ENCODE data around the gene ASTN1. TPM values are rescaled to one million over a fixed set of nuclear protein-coding genes. Genes with fewer than 3 reads are reported as not detected.

Gene ASTN1
- total RNA-seq, 1 experiment from 2014 or later: 0.42 TPM

- Histone ChIP-seq H3K36me3 (ENCODE audit: control insufficient read depth in 1 of 2, insufficient read depth in 2 of 2, low read length in 2 of 2) (no peaks in the 10 kb centered on the region), H3K27ac (ENCODE audit: low read depth, low read length) (no peak overlapping the region), H4K20me1 (ENCODE audit: insufficient read depth) (no peaks in the 10 kb centered on the region), H2AFZ (ENCODE audit: low read depth, low read length, poor library complexity, severe bottlenecking) (no peak overlapping the region), H3K9me3 (ENCODE audit: control insufficient read depth in 1 of 2, insufficient read depth in 1 of 2, low read depth in 1 of 2, low read length in 2 of 2) (no peaks in the 10 kb centered on the region), H3K4me1 (ENCODE audit: control insufficient read depth in 1 of 2, insufficient read depth in 2 of 2, low read length in 2 of 2) (no peaks in the 10 kb centered on the region), H3K79me2 (ENCODE audit: insufficient read depth, low read length) (no peaks in the 10 kb centered on the region), H3K9ac (ENCODE audit: low read length) (no peak overlapping the region), H3K4me3 (replicated peaks in 1 of 2; ENCODE audit: low read depth in 1 of 2, low read length in 2 of 2) (no peak overlapping the region), H3K27me3 (ENCODE audit: insufficient read depth, low read length) (peaks cover 4% of the 10 kb centered on the region; the same call in 1 of the 2 replicates), H3K4me2 (ENCODE audit: low read length) (no peak overlapping the region), H3K9me2 (ENCODE audit: insufficient read depth) (no peaks in the 10 kb centered on the region)
- BruUV-seq (replicated peaks): no TSS peak
- DNase-seq (ENCODE audit: low read depth, low spot score): no peak
- POLR2A ChIA-PET: no interaction called here
- no peak for TF ChIP-seq CBX3 (IDR thresholded peaks at IDR 0.05; ENCODE audit: low read depth)
- no peak for TF ChIP-seq MAX (IDR thresholded peaks at IDR 0.05)
- TF ChIP-seq ELF1 (IDR thresholded peaks at IDR 0.05; ENCODE audit: borderline replicate concordance, low read depth): no peak
- CTCF ChIA-PET: interaction anchor here (0.7 kb wide), 1 partner anchor 10 kb away, joined by 3 read pairs; no protein-coding TSS in a partner anchor
- RAD21 ChIA-PET (ENCODE audit: low non-redundant PET in 1 of 2, low total read pairs in 2 of 2, uncharacterized antibody in 2 of 2, unreplicated experiment in 2 of 2): no interaction called here
- no peak for ATAC-seq
- intact Hi-C loops (cut with micrococcal nuclease): loop anchor here (5.0 kb wide), 1 partner anchor 221 kb away; no protein-coding TSS in a partner anchor
Observed at GRCh38 chr1:176998183-176998795, 166.2 kb downstream of the ASTN1 start.

- no peaks in the 10 kb centered on the region for H3K79me2 ChIP-seq (ENCODE audit: insufficient read depth, low read length)
- DNase-seq (ENCODE audit: low read depth, low spot score) (no peak), ATAC-seq (no peak)
- no peak overlapping the region for H3K4me2 ChIP-seq (ENCODE audit: low read length)
- intact Hi-C loops (cut with micrococcal nuclease): loop anchor here (5.0 kb wide), 1 partner anchor 219 kb away; no protein-coding TSS in a partner anchor
- H3K36me3 ChIP-seq (ENCODE audit: control insufficient read depth in 1 of 2, insufficient read depth in 2 of 2, low read length in 2 of 2): no peaks in the 10 kb centered on the region
- no peaks in the 10 kb centered on the region for H4K20me1 ChIP-seq (ENCODE audit: insufficient read depth)
- BruUV-seq (replicated peaks): no TSS peak
- H3K27ac ChIP-seq (ENCODE audit: low read depth, low read length): no peak overlapping the region
- no peaks in the 10 kb centered on the region for H3K9me3 ChIP-seq (ENCODE audit: control insufficient read depth in 1 of 2, insufficient read depth in 1 of 2, low read depth in 1 of 2, low read length in 2 of 2)
- no peaks in the 10 kb centered on the region for H3K4me1 ChIP-seq (ENCODE audit: control insufficient read depth in 1 of 2, insufficient read depth in 2 of 2, low read length in 2 of 2)
- POLR2A ChIA-PET: no interaction called here
- no peak overlapping the region for H3K9ac ChIP-seq (ENCODE audit: low read length)
- H3K4me3 ChIP-seq (replicated peaks in 1 of 2; ENCODE audit: low read depth in 1 of 2, low read length in 2 of 2): no peak overlapping the region
- CTCF ChIA-PET: no interaction called here
- H3K9me2 ChIP-seq (ENCODE audit: insufficient read depth): no peaks in the 10 kb centered on the region
- no peak overlapping the region for H2AFZ ChIP-seq (ENCODE audit: low read depth, low read length, poor library complexity, severe bottlenecking)
- H3K27me3 ChIP-seq (ENCODE audit: insufficient read depth, low read length): peaks cover 4% of the 10 kb centered on the region; the same call in 1 of the 2 replicates
- RAD21 ChIA-PET (ENCODE audit: low non-redundant PET in 1 of 2, low total read pairs in 2 of 2, uncharacterized antibody in 2 of 2, unreplicated experiment in 2 of 2): no interaction called here
- TF ChIP-seq ZBTB33 (IDR thresholded peaks at IDR 0.05; ENCODE audit: extremely low read depth, insufficient replicate concordance, low read length) (no peak), ZFX (IDR thresholded peaks at IDR 0.05) (no peak), JUND (IDR thresholded peaks at IDR 0.05) (no peak), EZH2 (IDR thresholded peaks at IDR 0.05) (no peak), ZNF274 (IDR thresholded peaks at IDR 0.05; ENCODE audit: low read depth, low read length) (no peak), TCF7L2 (IDR thresholded peaks at IDR 0.05; ENCODE audit: borderline replicate concordance, extremely low read depth, insufficient read depth, insufficient read length) (no peak), ELF1 (IDR thresholded peaks at IDR 0.05; ENCODE audit: borderline replicate concordance, low read depth) (no peak), RAD21 (IDR thresholded peaks at IDR 0.05; ENCODE audit: low read depth) (no peak), SRF (IDR thresholded peaks at IDR 0.05; ENCODE audit: low read depth) (no peak), YY1 (IDR thresholded peaks at IDR 0.05; ENCODE audit: extremely low read depth, insufficient replicate concordance, low read depth, low read length) (no peak), SIN3A (IDR thresholded peaks at IDR 0.05; ENCODE audit: low read depth) (no peak), MAX (IDR thresholded peaks at IDR 0.05) (no peak)
Observed at GRCh38 chr1:176996456-176997090, 167.9 kb downstream of the ASTN1 start.

Data from HCT116 (cell line).